SK-N-MC (cell line): ENCODE data around the gene PHLDB2.

Experiments
- EZH2 ChIP-seq: fragments of 200-600 bp; sonication (generic); IDR thresholded peaks from one replicate; pipeline ENCODE4 v1.6.1; 2017; ENCODE audit warnings: antibody characterized with exemption
- POLR2AphosphoS5 ChIP-seq: IDR thresholded peaks from 2 replicates; pipeline ENCODE4 v1.6.1; 2012; ENCODE audit warnings: mild to moderate bottlenecking, low read depth, low read length, borderline replicate concordance

DNA sequence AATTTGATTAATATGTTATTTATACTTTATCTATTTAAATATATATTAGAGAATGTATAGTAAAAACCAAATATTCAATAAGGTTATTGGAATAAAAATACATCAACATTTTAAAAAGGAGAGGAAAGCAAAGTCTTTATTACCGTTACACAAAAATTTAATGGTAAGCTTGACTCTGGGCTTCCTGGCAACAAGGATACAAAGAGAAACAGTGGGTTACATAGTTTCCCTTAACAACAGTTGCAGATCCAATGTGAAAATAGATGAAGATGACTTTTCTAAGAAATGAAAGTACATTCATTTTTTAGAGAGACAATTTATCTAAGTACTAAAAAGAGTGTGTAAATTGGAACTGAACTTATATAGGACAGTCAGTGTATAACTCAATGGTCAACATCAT, 6.0 kb upstream of the PHLDB2 start:
- TF ChIP-seq POLR2AphosphoS5, result no peak
- no peak for TF ChIP-seq EZH2
